Measurements from ENCODE around the gene VPS13C. TPM values are rescaled to one million over a fixed set of nuclear protein-coding genes. Genes with fewer than 3 reads are reported as not detected.

Gene VPS13C
- 38.7 and 45.8 TPM in 2 replicates for total RNA-seq (ENCODE audit: low replicate concordance)
- long read RNA-seq, partial matches to known transcripts: 67 of 75 reads
- long read RNA-seq, other reads (novel, unspliced or antisense): 8 of 75 reads

DNA sequence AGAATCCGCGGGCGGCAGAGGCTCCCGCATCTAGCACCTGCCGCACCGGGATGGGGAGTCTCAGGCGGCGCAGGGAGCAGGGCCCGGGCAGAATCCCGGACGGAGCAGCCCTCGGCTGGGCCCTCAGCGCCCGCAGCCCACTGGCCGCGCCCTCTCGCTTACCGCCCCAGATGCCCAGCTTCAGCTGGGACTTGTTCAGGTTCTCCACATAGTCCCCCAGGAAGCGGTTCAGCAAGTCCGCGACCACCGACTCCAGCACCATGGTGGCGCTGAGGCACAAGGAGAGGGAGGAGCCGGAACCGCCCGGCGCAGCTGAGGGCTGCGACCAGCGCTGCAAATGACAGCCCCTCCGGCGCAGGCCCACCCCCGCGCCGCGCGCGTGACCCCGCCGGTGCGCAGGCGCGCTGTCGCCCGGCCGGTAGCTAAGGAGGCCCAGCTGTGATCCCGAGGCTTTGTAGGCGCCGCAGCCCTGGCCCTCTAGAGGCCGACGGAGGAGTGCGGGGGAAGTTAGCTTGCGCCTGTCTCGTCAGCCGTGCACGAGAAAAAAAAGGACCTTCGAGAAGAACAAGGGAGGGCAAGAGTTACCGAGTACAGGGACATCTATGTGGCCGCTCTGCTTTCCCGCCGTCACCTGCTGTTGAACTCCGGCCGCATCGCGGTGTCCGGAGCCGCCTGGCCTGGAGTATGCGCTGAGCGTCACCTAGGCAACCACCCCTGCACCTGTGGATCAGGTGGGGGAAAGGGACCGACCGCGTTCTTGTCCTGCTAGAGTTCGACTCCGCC, at the start of gene VPS13C:
Gene VPS13C (minus strand): TSS at position 335 of the 783 bp plus-strand sequence. CDS start 73 bp downstream, at position 262.
- Mint-ChIP-seq H3K9me3 (no peaks in the 10 kb centered on the region), H3K4me1 (ENCODE audit: unreplicated experiment) (peaks cover 13% of the 10 kb centered on the region), H3K27ac (peak within 1 kb of the TSS; percentile 91), H3K27me3 (peaks cover 44% of the 10 kb centered on the region), H3K36me3 (peaks cover 3% of the 10 kb centered on the region), H3K4me3 (peak within 1 kb of the TSS; percentile 96)
- peak; percentile 89 for TF ChIP-seq CTCF (conservative IDR thresholded peaks at IDR 0.05)
- peak; percentile 93 for DNase-seq (ENCODE audit: extremely low spot score, unreplicated experiment)

DNA sequence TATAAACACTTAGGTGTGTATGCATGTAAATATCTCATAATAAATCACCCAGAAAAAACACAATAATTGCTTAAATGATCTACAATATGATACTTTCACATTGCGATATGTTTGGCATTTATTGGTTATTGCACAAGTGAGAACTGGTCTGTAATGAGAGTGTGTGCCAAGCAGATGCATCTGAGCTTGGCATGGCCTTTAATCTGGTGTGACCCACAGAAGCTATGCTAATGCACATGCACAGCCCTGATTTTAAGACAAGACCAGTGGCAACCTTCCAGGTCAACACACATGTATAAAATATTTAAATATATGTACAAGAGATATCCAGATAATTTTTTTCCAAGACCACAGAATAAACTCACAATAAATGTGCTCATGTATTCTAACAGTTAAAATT, 49.2 kb upstream of the VPS13C start:
- Mint-ChIP-seq H3K27ac (no peak overlapping the region), H3K4me3 (no peak overlapping the region), H3K4me1 (ENCODE audit: unreplicated experiment) (peaks cover 20% of the 10 kb centered on the region), H3K9me3 (no peaks in the 10 kb centered on the region), H3K36me3 (no peaks in the 10 kb centered on the region), H3K27me3 (peaks cover 3% of the 10 kb centered on the region)
- DNase-seq (ENCODE audit: extremely low spot score, unreplicated experiment): no peak
- no peak for TF ChIP-seq CTCF (conservative IDR thresholded peaks at IDR 0.05)

DNA sequence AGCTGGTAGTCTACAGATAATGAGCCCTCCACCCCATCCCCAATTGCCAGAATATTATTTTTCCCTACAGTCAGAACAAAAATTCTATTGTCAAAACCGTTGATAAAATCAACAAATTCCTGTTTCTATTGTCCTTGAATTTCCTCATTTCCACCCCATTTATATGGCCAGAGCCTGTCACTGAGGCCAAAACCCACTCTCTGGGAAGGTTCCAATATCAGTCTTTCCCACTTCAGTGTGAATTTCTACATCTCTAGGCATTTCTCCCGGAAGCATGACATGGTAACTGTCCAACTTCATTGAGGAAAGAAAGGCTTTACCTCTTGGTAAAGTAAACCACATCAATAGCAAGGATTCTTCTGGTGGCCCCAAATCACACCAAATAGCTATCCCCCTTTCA, 48.2 kb upstream of the VPS13C start:
- H3K9me3 Mint-ChIP-seq: no peaks in the 10 kb centered on the region
- DNase-seq (ENCODE audit: extremely low spot score, unreplicated experiment): no peak
- H3K27me3 Mint-ChIP-seq: peaks cover 3% of the 10 kb centered on the region
- H3K4me3 Mint-ChIP-seq: no peak overlapping the region
- peaks cover 19% of the 10 kb centered on the region for H3K4me1 Mint-ChIP-seq (ENCODE audit: unreplicated experiment)
- H3K27ac Mint-ChIP-seq: no peak overlapping the region
- no peak for TF ChIP-seq CTCF (conservative IDR thresholded peaks at IDR 0.05)
- H3K36me3 Mint-ChIP-seq: no peaks in the 10 kb centered on the region

GRCh38 chr15:62107571-62108121, 47.4 kb upstream of the VPS13C start:
- Mint-ChIP-seq H3K27me3 (no peaks in the 10 kb centered on the region), H3K4me1 (ENCODE audit: unreplicated experiment) (peaks cover 13% of the 10 kb centered on the region), H3K4me3 (no peak overlapping the region), H3K9me3 (no peaks in the 10 kb centered on the region), H3K27ac (peak overlapping the region; percentile 29), H3K36me3 (no peaks in the 10 kb centered on the region)
- no peak for DNase-seq (ENCODE audit: extremely low spot score, unreplicated experiment)
- TF ChIP-seq CTCF (conservative IDR thresholded peaks at IDR 0.05): no peak

- Mint-ChIP-seq H3K27me3 (no peaks in the 10 kb centered on the region), H3K4me1 (ENCODE audit: unreplicated experiment) (peaks cover 13% of the 10 kb centered on the region), H3K36me3 (no peaks in the 10 kb centered on the region), H3K27ac (no peak overlapping the region), H3K9me3 (no peaks in the 10 kb centered on the region), H3K4me3 (no peak overlapping the region)
- no peak for TF ChIP-seq CTCF (conservative IDR thresholded peaks at IDR 0.05)
- DNase-seq (ENCODE audit: extremely low spot score, unreplicated experiment): no peak
These were observed 45.8 kb upstream of the VPS13C start for GRCh38 chr15:62106096-62106495.
